Liver (tissue), 9 donors: Measurements from ENCODE around the gene CD274. TPM values are rescaled to one million over a fixed set of nuclear protein-coding genes. Genes with fewer than 3 reads are reported as not detected.

ENCODE experiments used
- DNase-seq: peaks from one replicate; pipeline ENCODE4 v3.0.0-alpha.2; 2017; ENCODE audit warnings: low spot score
- H3K27ac ChIP-seq, 2 donors: one replicate each; pipeline ENCODE4 v1.7.0; 2013; ENCODE audit warnings: inconsistent platforms in 2 of 2, low read length in 2 of 2, control low read depth in 1 of 2, low read depth in 1 of 2, mild to moderate bottlenecking in 1 of 2
- H3K27me3 ChIP-seq, 4 donors: one replicate each; pipeline versions ENCODE4 v1.6.1 to v1.7.0; 2013; ENCODE audit warnings: low read length in 3 of 4, inconsistent platforms in 1 of 4, mild to moderate bottlenecking in 1 of 4, moderate library complexity in 1 of 4; ENCODE audit not compliant: control insufficient read depth in 4 of 4, insufficient read depth in 4 of 4
- H3K36me3 ChIP-seq, 4 donors: one replicate each; pipeline versions ENCODE4 v1.6.1 to v1.7.0; 2013; ENCODE audit warnings: low read length in 3 of 4, mild to moderate bottlenecking in 3 of 4, low read depth in 1 of 4, moderate library complexity in 1 of 4; ENCODE audit not compliant: control insufficient read depth in 4 of 4, insufficient read depth in 3 of 4
- H3K4me1 ChIP-seq, 4 donors: one replicate each; pipeline versions ENCODE4 v1.6.1 to v1.7.0; 2013; ENCODE audit warnings: low read length in 3 of 4, mild to moderate bottlenecking in 3 of 4, moderate library complexity in 1 of 4; ENCODE audit not compliant: control insufficient read depth in 4 of 4, insufficient read depth in 4 of 4
- H3K4me3 ChIP-seq, 3 donors: one replicate each; pipeline versions ENCODE4 v1.6.1 to v1.7.0; 2013; ENCODE audit warnings: low read length in 3 of 3, control low read depth in 1 of 3, low read depth in 1 of 3, mild to moderate bottlenecking in 1 of 3
- H3K9ac ChIP-seq, 2 donors: one replicate each; pipeline ENCODE4 v1.7.0; 2013; ENCODE audit warnings: low read length in 2 of 2, mild to moderate bottlenecking in 2 of 2, moderate library complexity in 2 of 2, control low read depth in 1 of 2, low read depth in 1 of 2
- H3K9me3 ChIP-seq, 4 donors: one replicate each; pipeline versions ENCODE4 v1.6.1 to v1.7.0; 2013; ENCODE audit warnings: low read length in 3 of 4; ENCODE audit not compliant: control insufficient read depth in 4 of 4
- ATF3 ChIP-seq: IDR thresholded peaks from 2 replicates; pipeline ENCODE4 v1.6.1; 2016; ENCODE audit warnings: antibody characterized with exemption
- FOXA1 ChIP-seq: IDR thresholded peaks from 2 replicates; pipeline ENCODE4 v1.6.1; 2016; ENCODE audit warnings: antibody characterized with exemption
- FOXA2 ChIP-seq: IDR thresholded peaks from 2 replicates; pipeline ENCODE4 v1.6.1; 2016; ENCODE audit warnings: antibody characterized with exemption
- HNF4A ChIP-seq, 2 donors: conservative IDR thresholded peaks; 2 replicates each; pipeline ENCODE4 v1.6.1; 2016; ENCODE audit warnings: antibody characterized with exemption in 2 of 2, mild to moderate bottlenecking in 2 of 2
- HNF4G ChIP-seq: IDR thresholded peaks from 2 replicates; pipeline ENCODE4 v1.6.1; 2016; ENCODE audit warnings: antibody characterized with exemption
- JUND ChIP-seq, 2 donors: IDR thresholded peaks; 2 replicates each; pipeline ENCODE4 v1.6.1; 2016; ENCODE audit warnings: antibody characterized with exemption in 2 of 2
- MAX ChIP-seq: IDR thresholded peaks from 2 replicates; pipeline ENCODE4 v1.6.1; 2016; ENCODE audit warnings: antibody characterized with exemption
- NR2F2 ChIP-seq: IDR thresholded peaks from 2 replicates; pipeline ENCODE4 v1.6.1; 2016; ENCODE audit warnings: antibody characterized with exemption
- RAD21 ChIP-seq, 2 donors: IDR thresholded peaks; 2 replicates each; pipeline ENCODE4 v1.6.1; 2016; ENCODE audit warnings: antibody characterized with exemption in 2 of 2, mild to moderate bottlenecking in 2 of 2
- REST ChIP-seq: IDR thresholded peaks from 2 replicates; pipeline ENCODE4 v1.6.1; 2016; ENCODE audit warnings: antibody characterized with exemption, mild to moderate bottlenecking
- RXRA ChIP-seq, 2 donors: IDR thresholded peaks; 2 replicates each; pipeline ENCODE4 v1.6.1; 2017 to 2018; ENCODE audit warnings: antibody characterized with exemption in 2 of 2, mild to moderate bottlenecking in 1 of 2
- SP1 ChIP-seq: IDR thresholded peaks from 2 replicates; pipeline ENCODE4 v1.6.1; 2018; ENCODE audit warnings: antibody characterized with exemption, mild to moderate bottlenecking
- TAF1 ChIP-seq: conservative IDR thresholded peaks from 2 replicates; pipeline ENCODE4 v1.6.1; 2016; ENCODE audit warnings: antibody characterized with exemption, mild to moderate bottlenecking
- ZBTB33 ChIP-seq: IDR thresholded peaks from 2 replicates; pipeline ENCODE4 v1.6.1; 2016; ENCODE audit warnings: antibody characterized with exemption
- WGBS: extraction: QIAGEN DNeasy Blood & Tissue Kit; methylation state at CpG from one replicate; pipeline ENCODE4 v1.1.7; 2013; 5-methylcytosine and 5-hydroxymethylcytosine counted together
- polyA plus RNA-seq, 2 donors: library from polyadenylated mRNA; stranded (reverse) in 1 of 2; unstranded in 1 of 2; fragments of 200-250 nt in 1 of 2; fragments of >200 nt in 1 of 2; fragmentation: Nextera tagmentation in 1 of 2; extraction: Ambion mirVana in 1 of 2; gene quantifications; one replicate each; pipeline versions ENCODE4 v1.2.1 to v1.2.3, GENCODE V29; 2013 to 2015
- total RNA-seq, 2 donors: library from RNA; depleted of rRNA; stranded (reverse); fragments of >200 nt; gene quantifications; one replicate each; pipeline ENCODE4 v1.2.3, GENCODE V29; 2014
- donor health status: healthy.
- donor health status: healthy.
- donor health status: healthy.
- donor health status: healthy.
- donor health status: healthy.

The CD274 gene
- total and polyA plus RNA-seq, 4 donors, result 1.0 to 3.1 (median 1.9) TPM

- Histone ChIP-seq H3K9ac (no peak overlapping the region), H3K4me3 (no peak overlapping the region), H3K27me3 (no peaks in the 10 kb centered on the region), H3K4me1 (peaks cover 0 to 2% (median 0%) of the 10 kb centered on the region in 4 donors), H3K27ac (no peak overlapping the region), H3K9me3 (no peaks in the 10 kb centered on the region), H3K36me3 (no peaks in the 10 kb centered on the region)
- 80% methylated on average over 6 of the region's 6 CpGs for WGBS
- no peak for DNase-seq
- TF ChIP-seq REST (no peak), RAD21 (IDR thresholded peaks at IDR 0.05) (no peak), RXRA (IDR thresholded peaks at IDR 0.05) (no peak), NR2F2 (no peak), JUND (IDR thresholded peaks at IDR 0.05) (no peak), TAF1 (no peak), SP1 (no peak), MAX (no peak)
Observed at GRCh38 chr9:5514617-5515260, 64.4 kb downstream of the CD274 start.

- no peak for TF ChIP-seq ATF3
- TF ChIP-seq NR2F2, result no peak
- TF ChIP-seq ZBTB33, result no peak
- TF ChIP-seq HNF4A (conservative IDR thresholded peaks at IDR 0.05), result no peak
- TF ChIP-seq FOXA1, result no peak
- TF ChIP-seq HNF4G, result no peak
- no peak for TF ChIP-seq RAD21 (IDR thresholded peaks at IDR 0.05)
- no peak for TF ChIP-seq REST
- TF ChIP-seq JUND (IDR thresholded peaks at IDR 0.05), result no peak
- no peak for TF ChIP-seq TAF1
- no peak for TF ChIP-seq SP1
- no peak for TF ChIP-seq FOXA2
- H3K9ac ChIP-seq, result no peak overlapping the region
- peaks cover 0 to 2% (median 0%) of the 10 kb centered on the region in 4 donors for H3K4me1 ChIP-seq
Observed at GRCh38 chr9:5515261-5515650, 64.9 kb downstream of the CD274 start.

More at GRCh38 chr9:5515261-5515650, 64.9 kb downstream of the CD274 start:
- WGBS, result 79% methylated on average over 4 of the region's 4 CpGs
- H3K4me3 ChIP-seq, result no peak overlapping the region
- H3K27ac ChIP-seq, result no peak overlapping the region
- DNase-seq, result no peak
- no peaks in the 10 kb centered on the region for H3K9me3 ChIP-seq
- H3K27me3 ChIP-seq, result no peaks in the 10 kb centered on the region
- no peaks in the 10 kb centered on the region for H3K36me3 ChIP-seq
